Measurements from ENCODE around the gene NRSN2. TPM values are rescaled to one million over a fixed set of nuclear protein-coding genes. Genes with fewer than 3 reads are reported as not detected.

Gene NRSN2
- polyA plus RNA-seq, 1 of the 3 experiments (the other 2 are of a cell fraction) = 146 TPM

GRCh38 chr20:402496-402885 lies 55.6 kb downstream of the NRSN2 start:
- Histone ChIP-seq H3K79me2 (ENCODE audit: insufficient read depth) (no peaks in the 10 kb centered on the region), H3F3A (replicated peaks; ENCODE audit: insufficient read depth) (peaks cover 8% of the 10 kb centered on the region), H3K9ac (no peak overlapping the region), H3K4me1 (ENCODE audit: control insufficient read depth in 1 of 2, insufficient read depth in 2 of 2, low read depth in 1 of 2, low read length in 1 of 2) (peaks cover 0 to 15% of the 10 kb centered on the region in 2 experiments; a peak in 2 of 4 replicates), H4K20me1 (ENCODE audit: insufficient read depth) (no peaks in the 10 kb centered on the region), H3K9me2 (no peaks in the 10 kb centered on the region), H3K4me2 (no peak overlapping the region), H3K27ac (ENCODE audit: low read depth in 2 of 2, low read length in 1 of 2) (no peak overlapping the region), H3K27me3 (ENCODE audit: insufficient read depth) (no peaks in the 10 kb centered on the region), H2AFZ (ENCODE audit: low read depth) (no peak overlapping the region), H3K4me3 (ENCODE audit: low read depth in 2 of 2, low read length in 1 of 2) (no peak overlapping the region), H3K9me3 (no peaks in the 10 kb centered on the region), H3K36me3 (replicated peaks in 1 of 2; ENCODE audit: control insufficient read depth in 1 of 2, insufficient read depth in 2 of 2, low read length in 1 of 2) (peaks cover 2 to 5% of the 10 kb centered on the region in 2 experiments)
- TF ChIP-seq ZBTB33 (IDR thresholded peaks at IDR 0.05; ENCODE audit: borderline replicate concordance, low read depth) (no peak), RFX5 (IDR thresholded peaks at IDR 0.05; ENCODE audit: low read length) (no peak), TCF12 (IDR thresholded peaks at IDR 0.05) (no peak)
- CTCF ChIA-PET = interaction anchor here (1.1 to 1.8 kb wide), 2 partner anchors 29 to 336 kb away, joined by 4 to 7 read pairs; no protein-coding TSS in a partner anchor
- no peak for DNase-seq
- POLR2A ChIA-PET = no interaction called here
- WGBS (ENCODE audit: low lambda C conversion rate) = 89% methylated on average over 2 of the region's 2 CpGs

DNA sequence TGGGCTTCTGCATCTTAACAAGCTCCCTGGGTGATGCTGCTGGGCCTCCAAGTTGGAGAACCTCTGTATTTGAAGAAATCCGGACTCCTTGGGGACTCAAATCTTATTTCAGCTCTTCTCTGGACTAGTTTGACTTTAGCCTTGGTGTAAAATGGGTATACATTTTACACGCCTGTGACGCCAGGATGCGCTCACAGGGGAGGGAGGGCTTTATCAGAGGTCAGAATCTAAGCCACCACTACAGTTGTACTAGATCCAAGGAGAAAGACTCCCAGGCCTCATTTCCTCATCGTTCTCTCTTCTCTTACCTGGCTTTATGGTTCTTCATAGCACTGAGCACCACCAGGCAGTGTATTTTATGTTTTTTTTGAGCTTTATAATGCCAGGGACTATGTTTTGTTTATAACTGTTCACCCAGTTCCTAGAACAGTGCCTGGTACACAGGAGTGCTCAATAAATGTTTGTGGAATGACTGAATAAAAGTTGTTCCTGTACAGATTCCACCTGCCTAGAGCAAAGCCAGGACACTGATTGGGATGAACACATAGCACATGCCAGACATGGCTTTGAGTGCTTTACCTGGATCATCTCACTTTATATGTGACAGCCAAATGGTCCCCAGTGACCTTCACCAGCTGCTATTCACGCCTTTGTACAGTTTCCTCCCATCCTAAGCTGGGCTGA lies 56.1 kb downstream of the NRSN2 start:
- H3K4me2 ChIP-seq = no peak overlapping the region
- ChIA-PET CTCF (interaction anchor here (1.1 to 1.8 kb wide), 2 partner anchors 28 to 336 kb away, joined by 4 to 7 read pairs; no protein-coding TSS in a partner anchor), POLR2A (no interaction called here)
- no peaks in the 10 kb centered on the region for H4K20me1 ChIP-seq (ENCODE audit: insufficient read depth)
- H3K9me2 ChIP-seq = no peaks in the 10 kb centered on the region
- no peak for DNase-seq
- H3K27ac ChIP-seq (ENCODE audit: low read depth in 2 of 2, low read length in 1 of 2) = no peak overlapping the region
- TF ChIP-seq, protein P1, sequence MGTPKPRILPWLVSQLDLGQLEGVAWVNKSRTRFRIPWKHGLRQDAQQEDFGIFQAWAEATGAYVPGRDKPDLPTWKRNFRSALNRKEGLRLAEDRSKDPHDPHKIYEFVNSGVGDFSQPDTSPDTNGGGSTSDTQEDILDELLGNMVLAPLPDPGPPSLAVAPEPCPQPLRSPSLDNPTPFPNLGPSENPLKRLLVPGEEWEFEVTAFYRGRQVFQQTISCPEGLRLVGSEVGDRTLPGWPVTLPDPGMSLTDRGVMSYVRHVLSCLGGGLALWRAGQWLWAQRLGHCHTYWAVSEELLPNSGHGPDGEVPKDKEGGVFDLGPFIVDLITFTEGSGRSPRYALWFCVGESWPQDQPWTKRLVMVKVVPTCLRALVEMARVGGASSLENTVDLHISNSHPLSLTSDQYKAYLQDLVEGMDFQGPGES (IDR thresholded peaks at IDR 0.05; ENCODE audit: low read depth, low read length) = no peak
- TF ChIP-seq JUND (IDR thresholded peaks at IDR 0.05) (no peak), MXI1 (IDR thresholded peaks at IDR 0.05; ENCODE audit: low read depth, low read length) (no peak), FOXJ3 (CRISPR knock-in tag; IDR thresholded peaks at IDR 0.05) (no peak), RXRA (IDR thresholded peaks at IDR 0.05; ENCODE audit: borderline replicate concordance, low read depth) (no peak), FOXM1 (IDR thresholded peaks at IDR 0.05; ENCODE audit: low read depth) (no peak), RFX5 (IDR thresholded peaks at IDR 0.05; ENCODE audit: low read length) (no peak), TEAD4 (IDR thresholded peaks at IDR 0.05; ENCODE audit: borderline replicate concordance, insufficient read depth) (no peak)
- peaks cover 0 to 15% of the 10 kb centered on the region in 2 experiments; a peak in 2 of 4 replicates for H3K4me1 ChIP-seq (ENCODE audit: control insufficient read depth in 1 of 2, insufficient read depth in 2 of 2, low read depth in 1 of 2, low read length in 1 of 2)
- H2AFZ ChIP-seq (ENCODE audit: low read depth) = no peak overlapping the region
- H3K9ac ChIP-seq = no peak overlapping the region
- WGBS (ENCODE audit: low lambda C conversion rate) = 89% methylated on average over 6 of the region's 6 CpGs
- H3F3A ChIP-seq (replicated peaks; ENCODE audit: insufficient read depth) = peaks cover 9% of the 10 kb centered on the region
- H3K27me3 ChIP-seq (ENCODE audit: insufficient read depth) = no peaks in the 10 kb centered on the region
- no peaks in the 10 kb centered on the region for H3K79me2 ChIP-seq (ENCODE audit: insufficient read depth)
- no peak overlapping the region for H3K4me3 ChIP-seq (ENCODE audit: low read depth in 2 of 2, low read length in 1 of 2)
- H3K9me3 ChIP-seq = no peaks in the 10 kb centered on the region
- H3K36me3 ChIP-seq (replicated peaks in 1 of 2; ENCODE audit: control insufficient read depth in 1 of 2, insufficient read depth in 2 of 2, low read length in 1 of 2) = no peaks in the 10 kb centered on the region
